HL-60 (cell line): ENCODE measurements around the gene RAP1GAP2.

ENCODE experiments used
- GABPA ChIP-seq: IDR thresholded peaks from 2 replicates; pipeline ENCODE4 v1.6.1; 2012; ENCODE audit warnings: low read depth
- TF ChIP-seq, protein P1 (sequence below): IDR thresholded peaks from one replicate; pipeline ENCODE4 v1.5.1; 2011; ENCODE audit warnings: low read length, control low read depth, inconsistent platforms; ENCODE audit not compliant: insufficient read depth

DNA sequence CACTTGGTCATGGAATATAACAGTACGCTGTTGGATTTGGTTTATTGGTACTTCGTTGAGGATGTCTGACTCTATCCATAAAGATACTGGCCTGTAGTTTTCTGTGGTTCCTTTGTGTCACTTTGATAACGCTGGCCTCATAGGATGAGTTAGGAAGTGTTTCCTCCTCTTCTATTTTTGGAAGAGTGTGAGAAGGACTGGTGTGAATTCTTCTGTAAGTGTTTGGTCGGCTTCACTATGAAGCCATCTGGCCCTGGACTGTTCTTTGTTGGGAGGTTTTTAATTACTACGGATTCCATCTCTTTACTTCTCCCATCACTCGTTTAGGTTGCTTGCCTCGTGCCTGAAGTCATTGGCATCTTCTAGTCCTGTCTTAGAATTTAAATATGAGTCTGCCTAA is 149.9 kb downstream of the RAP1GAP2 start:
- TF ChIP-seq, protein P1, sequence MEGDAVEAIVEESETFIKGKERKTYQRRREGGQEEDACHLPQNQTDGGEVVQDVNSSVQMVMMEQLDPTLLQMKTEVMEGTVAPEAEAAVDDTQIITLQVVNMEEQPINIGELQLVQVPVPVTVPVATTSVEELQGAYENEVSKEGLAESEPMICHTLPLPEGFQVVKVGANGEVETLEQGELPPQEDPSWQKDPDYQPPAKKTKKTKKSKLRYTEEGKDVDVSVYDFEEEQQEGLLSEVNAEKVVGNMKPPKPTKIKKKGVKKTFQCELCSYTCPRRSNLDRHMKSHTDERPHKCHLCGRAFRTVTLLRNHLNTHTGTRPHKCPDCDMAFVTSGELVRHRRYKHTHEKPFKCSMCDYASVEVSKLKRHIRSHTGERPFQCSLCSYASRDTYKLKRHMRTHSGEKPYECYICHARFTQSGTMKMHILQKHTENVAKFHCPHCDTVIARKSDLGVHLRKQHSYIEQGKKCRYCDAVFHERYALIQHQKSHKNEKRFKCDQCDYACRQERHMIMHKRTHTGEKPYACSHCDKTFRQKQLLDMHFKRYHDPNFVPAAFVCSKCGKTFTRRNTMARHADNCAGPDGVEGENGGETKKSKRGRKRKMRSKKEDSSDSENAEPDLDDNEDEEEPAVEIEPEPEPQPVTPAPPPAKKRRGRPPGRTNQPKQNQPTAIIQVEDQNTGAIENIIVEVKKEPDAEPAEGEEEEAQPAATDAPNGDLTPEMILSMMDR: no peak
- TF ChIP-seq GABPA: no peak
